Measurements from ENCODE around the gene C8G. TPM values are rescaled to one million over a fixed set of nuclear protein-coding genes. Genes with fewer than 3 reads are reported as not detected.

Gene C8G
- 1.3 TPM for total RNA-seq
- long read RNA-seq, partial matches to known transcripts: 0 of 2 reads
- long read RNA-seq, other reads (novel, unspliced or antisense): 1 of 2 reads

DNA sequence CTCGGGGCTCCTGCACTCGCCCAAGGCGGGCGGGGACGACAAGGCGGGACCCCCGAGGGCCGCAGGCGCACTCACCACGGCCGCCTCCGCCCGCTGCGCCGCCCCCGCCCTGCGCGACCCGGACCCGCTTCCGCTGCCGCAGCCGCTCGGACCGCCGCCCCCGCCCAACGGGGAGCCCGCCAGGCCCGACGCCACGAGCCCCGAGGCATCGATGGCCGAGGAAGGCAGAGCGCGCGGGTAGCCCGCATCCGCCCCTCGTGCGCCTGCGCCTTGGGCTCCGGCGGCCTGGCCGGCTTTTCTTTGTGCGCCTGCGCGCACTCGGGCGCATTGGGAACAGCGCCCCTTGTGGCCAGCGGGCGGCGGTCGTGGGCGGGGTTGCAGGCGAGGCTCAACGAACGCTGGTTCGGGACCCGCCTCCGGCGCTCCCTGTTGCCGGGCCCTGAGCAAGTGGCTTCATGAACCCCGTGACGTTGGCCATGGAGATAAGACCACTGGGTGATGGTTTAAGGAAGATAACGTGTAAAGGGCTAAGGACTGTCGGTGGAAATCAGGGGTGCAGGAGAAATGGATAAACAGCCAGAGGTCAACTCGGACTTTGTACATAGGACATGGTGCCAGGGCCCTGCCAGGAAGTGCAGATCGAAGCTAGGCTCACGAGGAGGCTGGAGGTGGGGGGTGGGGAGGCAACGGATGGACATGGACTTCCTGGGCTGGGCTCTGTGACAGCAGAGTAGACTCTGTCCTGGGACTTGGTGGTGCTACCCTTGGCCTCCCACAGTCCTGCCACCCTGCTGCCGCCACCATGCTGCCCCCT is at the start of gene C8G, which contains the start of gene FBXW5:
Gene C8G (plus strand): TSS at position 725 of the 814 bp plus-strand sequence. CDS start 78 bp downstream, at position 803.
Gene FBXW5 (minus strand): TSS at position 220 of the 814 bp plus-strand sequence. CDS start 655 bp downstream, outside the sequence.
- intact Hi-C loops (cut with DNase I): loop anchor here (1.0 to 5.0 kb wide), 6 partner anchors 42 to 154 kb away; partner anchors contain the start of genes EDF1, PHPT1, RABL6 and TMEM141
- peak; percentile 98 for DNase-seq (ENCODE audit: missing footprints)
- peak; percentile 81 for ATAC-seq

- DNase-seq (ENCODE audit: missing footprints) (no peak), ATAC-seq (no peak)
Measured at GRCh38 chr9:136896027-136896426, 49.0 kb upstream of the C8G start.

DNA sequence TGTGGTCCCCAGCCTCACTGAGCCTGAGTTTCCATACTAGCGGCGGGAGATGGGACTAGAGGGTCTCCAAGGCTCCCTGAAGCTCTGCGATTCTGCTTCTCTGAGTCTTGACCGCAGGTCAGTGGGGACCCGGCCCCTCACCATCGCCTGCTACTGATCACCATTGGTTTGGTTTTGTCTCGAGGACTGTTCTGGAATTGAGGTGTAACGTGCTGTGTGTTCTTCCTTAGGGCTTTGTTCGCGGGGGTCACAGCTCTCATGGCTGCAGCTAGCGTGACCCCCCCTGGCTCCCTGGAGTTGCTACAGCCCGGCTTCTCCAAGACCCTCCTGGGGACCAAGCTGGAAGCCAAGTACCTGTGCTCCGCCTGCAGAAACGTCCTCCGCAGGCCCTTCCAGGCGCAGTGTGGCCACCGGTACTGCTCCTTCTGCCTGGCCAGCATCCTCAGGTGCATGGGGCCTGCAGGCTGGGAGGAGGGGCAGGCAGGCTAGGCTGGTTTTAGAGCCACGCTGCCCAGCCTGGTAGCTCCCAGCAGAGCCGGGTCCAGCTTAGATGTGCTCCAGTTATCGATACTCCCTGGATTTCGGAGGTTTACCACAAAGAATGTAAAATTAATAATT is 46.5 kb upstream of the C8G start:
- intact Hi-C loops (cut with DNase I): no loop called here
- ATAC-seq: no peak
- no peak for DNase-seq (ENCODE audit: missing footprints)

More at GRCh38 chr9:136896027-136896426, 49.0 kb upstream of the C8G start:
- intact Hi-C loops (cut with DNase I): no loop called here

DNA sequence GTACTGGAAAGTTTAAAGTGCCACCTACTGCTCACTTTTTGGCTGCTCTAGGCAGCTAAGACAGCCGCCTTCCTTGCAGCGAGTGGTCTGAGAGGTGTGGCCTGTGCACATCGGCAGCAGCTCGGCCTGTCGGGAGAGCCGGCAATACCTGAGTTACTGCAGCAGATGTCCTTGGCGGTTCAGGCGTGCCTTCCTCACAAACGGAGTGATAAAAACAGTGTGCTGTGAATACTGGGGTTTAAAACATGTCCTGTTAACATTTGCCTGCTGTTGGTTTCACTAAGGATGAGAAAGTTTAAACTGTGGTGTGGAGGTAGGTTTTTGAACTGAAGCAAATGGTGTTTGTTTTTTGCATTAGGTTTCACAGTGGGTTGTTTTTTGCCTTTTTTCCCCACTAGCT is 45.8 kb upstream of the C8G start:
- intact Hi-C loops (cut with DNase I): no loop called here
- DNase-seq (ENCODE audit: missing footprints) (no peak), ATAC-seq (no peak)

DNA sequence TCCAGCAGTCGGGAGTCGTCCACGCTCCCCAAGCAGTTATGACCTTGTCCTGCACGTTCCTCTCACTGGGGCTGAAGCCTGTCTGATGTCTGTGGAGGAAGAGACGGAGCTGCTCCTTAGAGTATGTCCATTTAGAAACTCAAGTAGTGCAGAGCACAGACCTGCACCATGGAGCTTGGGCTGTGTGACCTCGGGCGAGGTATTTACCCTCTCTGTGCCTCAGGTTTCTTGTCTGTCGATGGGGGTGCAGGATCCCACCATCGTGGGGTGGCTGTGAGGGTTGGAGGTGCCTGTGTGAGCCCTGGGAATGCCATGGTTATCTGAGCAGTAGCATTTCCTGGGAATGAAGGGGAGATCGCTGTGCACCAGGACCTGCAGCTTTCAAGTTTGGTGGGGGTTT is 44.5 kb upstream of the C8G start:
- DNase-seq (ENCODE audit: missing footprints) (no peak), ATAC-seq (no peak)
- intact Hi-C loops (cut with DNase I): loop anchor here (5.0 kb wide), 2 partner anchors 42 to 53 kb away; partner anchors contain the start of genes FBXW5 and PHPT1

DNA sequence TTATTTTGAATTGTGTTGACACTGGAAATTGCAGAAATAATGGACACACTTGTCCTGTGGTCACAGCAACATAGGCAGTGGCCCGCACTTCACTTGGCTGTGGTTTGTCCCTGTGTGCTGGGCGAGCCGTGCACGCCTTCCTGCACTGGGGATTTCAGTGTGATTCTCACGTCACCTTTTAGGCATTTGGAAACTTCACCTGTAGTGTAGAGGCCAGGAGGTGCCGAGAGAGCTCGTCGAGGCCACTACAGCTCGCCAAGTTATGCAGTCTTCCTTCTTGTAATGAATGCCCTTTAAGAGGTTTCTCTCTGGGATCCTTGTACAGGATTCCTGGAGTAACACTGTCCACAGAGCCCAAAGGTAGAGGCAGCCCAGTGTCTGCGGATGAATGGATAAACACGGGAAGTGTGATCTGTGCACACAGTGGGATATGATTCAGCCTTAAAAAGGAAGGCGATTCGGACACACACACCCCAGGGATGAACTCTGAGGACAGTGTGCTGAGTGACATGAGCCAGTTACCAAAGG is 44.0 kb upstream of the C8G start:
- ATAC-seq: no peak
- no peak for DNase-seq (ENCODE audit: missing footprints)
- intact Hi-C loops (cut with DNase I): loop anchor here (5.0 kb wide), 2 partner anchors 41 to 54 kb away; partner anchors contain the start of genes FBXW5 and PHPT1

GRCh38 chr9:136901516-136902258 is 43.4 kb upstream of the C8G start:
- intact Hi-C loops (cut with DNase I): loop anchor here (5.0 kb wide), 2 partner anchors 41 to 54 kb away; partner anchors contain the start of genes FBXW5 and PHPT1
- DNase-seq (ENCODE audit: missing footprints) (no peak), ATAC-seq (peak; percentile 43)

DNA sequence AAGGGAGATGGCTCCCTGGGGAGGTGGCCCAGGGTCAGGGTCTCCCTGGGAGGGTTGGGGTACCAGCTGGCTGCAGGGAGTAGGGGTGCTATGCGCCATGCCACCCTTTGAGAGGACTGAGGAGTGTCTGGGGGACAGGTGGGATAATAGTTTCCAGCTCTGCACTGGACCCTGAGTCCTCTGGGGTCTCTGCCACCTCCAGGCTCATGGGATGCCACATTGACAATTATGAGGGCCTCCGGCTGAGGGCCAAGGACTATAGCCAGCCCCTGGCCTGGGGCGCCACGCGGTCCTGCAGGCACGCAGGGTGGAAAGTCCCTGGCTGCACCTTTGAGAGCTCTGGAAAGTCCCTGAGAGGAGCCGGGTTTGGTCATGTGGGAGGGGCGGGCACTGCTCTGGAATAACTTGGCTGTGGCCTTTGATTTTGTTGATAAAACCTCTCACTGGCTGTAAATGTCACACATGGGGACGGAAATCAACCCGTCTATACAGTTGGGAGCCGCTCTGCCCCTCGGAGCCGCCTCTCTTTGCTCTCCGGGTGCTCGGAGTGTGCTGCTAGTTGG is 42.7 kb upstream of the C8G start:
- ATAC-seq (peak; percentile 89), DNase-seq (ENCODE audit: missing footprints) (no peak)
- intact Hi-C loops (cut with DNase I): loop anchor here (5.0 kb wide), 2 partner anchors 40 to 55 kb away; partner anchors contain the start of genes FBXW5 and PHPT1

GRCh38 chr9:136903041-136903554 is 41.9 kb upstream of the C8G start:
- DNase-seq (ENCODE audit: missing footprints) (peak; percentile 76), ATAC-seq (peak; percentile 32)
- intact Hi-C loops (cut with DNase I): loop anchor here (5.0 kb wide), 2 partner anchors 39 to 56 kb away; partner anchors contain the start of genes FBXW5 and PHPT1

- intact Hi-C loops (cut with DNase I): no loop called here
- DNase-seq (ENCODE audit: missing footprints): no peak
- ATAC-seq: no peak
Measured at GRCh38 chr9:136906266-136906665, 38.8 kb upstream of the C8G start.

- intact Hi-C loops (cut with DNase I): no loop called here
- DNase-seq (ENCODE audit: missing footprints) (no peak), ATAC-seq (no peak)
Measured at GRCh38 chr9:136907011-136907914, 37.8 kb upstream of the C8G start.

- no peak for ATAC-seq
- no peak for DNase-seq (ENCODE audit: missing footprints)
- intact Hi-C loops (cut with DNase I): no loop called here
Measured at GRCh38 chr9:136910197-136910900, 34.7 kb upstream of the C8G start.

DNA sequence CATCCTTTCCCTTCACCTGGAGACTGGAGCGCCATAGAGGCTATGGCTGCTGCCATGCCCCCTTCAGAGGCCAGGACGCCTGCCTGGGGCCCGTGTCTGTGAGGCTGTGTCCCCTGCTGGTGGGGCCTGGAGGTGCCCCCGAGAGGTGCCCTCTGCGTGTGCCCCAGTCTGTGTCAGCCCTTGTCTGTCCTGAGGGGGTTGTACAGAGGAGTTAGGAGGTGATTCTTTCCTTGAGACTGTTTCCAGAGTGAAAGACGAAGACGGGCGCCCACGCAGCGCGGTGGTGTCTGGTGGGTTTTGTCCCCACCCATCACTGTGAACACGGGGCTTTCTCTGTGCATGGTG is 34.2 kb upstream of the C8G start:
- intact Hi-C loops (cut with DNase I): no loop called here
- ATAC-seq (no peak), DNase-seq (ENCODE audit: missing footprints) (no peak)

DNA sequence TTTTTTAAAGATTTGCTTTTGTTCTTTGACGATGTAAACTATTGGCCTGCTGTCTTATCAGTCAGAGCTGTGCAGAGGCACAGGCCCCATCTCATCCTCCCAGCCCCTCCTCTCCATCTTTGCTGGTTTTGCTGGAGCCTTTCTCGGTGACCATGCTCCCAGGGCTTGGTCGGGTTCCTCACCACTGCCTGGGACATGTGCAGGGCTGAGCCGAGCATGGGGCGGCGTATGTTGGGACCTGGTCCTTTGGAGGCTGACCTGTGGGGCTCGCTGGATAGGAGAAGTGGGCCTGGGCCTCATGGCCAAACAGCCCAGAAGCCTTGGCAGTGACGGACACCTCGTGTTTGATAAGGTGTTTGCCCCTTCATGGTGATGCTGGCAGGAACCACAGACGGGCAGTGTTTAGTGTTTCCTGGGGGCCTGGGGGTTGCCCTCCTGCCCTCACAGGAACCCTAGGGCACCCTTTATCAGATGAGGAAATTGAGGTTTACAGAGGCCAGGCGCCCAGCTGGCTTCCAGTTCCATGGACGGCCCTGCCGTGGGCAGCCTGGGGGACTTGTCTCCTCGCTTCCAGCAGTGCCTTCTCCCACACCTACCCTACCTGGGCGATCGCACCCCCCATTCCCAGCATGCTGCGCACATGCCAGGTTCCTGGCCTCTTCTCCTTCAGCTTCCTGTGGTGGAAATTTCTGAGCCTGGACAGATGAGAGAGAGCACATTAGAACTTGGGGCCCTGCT is 31.2 kb upstream of the C8G start:
- no peak for DNase-seq (ENCODE audit: missing footprints)
- intact Hi-C loops (cut with DNase I): no loop called here
- no peak for ATAC-seq

GRCh38 chr9:136915632-136916329 is 29.3 kb upstream of the C8G start:
- DNase-seq (ENCODE audit: missing footprints) (no peak), ATAC-seq (no peak)
- intact Hi-C loops (cut with DNase I): no loop called here
